ENCODE data around the gene CREB3L4.
A peak's percentile ranks its signal among the peaks of the same experiment; 100 is the strongest.

The CREB3L4 gene

GRCh38 chr1:153957744-153958110 lies 10.0 kb upstream of the CREB3L4 start:
- Histone ChIP-seq H3K9ac (ENCODE audit: low read length) (peak overlapping the region; percentile 91), H3K4me1 (ENCODE audit: control insufficient read depth, insufficient read depth, low read length) (peaks cover 15% of the 10 kb centered on the region), H3K36me3 (ENCODE audit: control insufficient read depth, insufficient read depth, low read length) (peaks cover 7% of the 10 kb centered on the region), H3K27ac (ENCODE audit: low read depth, low read length) (peak overlapping the region; percentile 89), H3K27me3 (ENCODE audit: control insufficient read depth, insufficient read depth, low read length) (no peaks in the 10 kb centered on the region), H3K4me3 (ENCODE audit: low read length) (peak overlapping the region; percentile 93)

- Histone ChIP-seq H3K4me1 (ENCODE audit: control insufficient read depth, insufficient read depth, low read length) (peaks cover 15% of the 10 kb centered on the region), H3K27me3 (ENCODE audit: control insufficient read depth, insufficient read depth, low read length) (no peaks in the 10 kb centered on the region), H3K9ac (ENCODE audit: low read length) (peak within 1 kb of the TSS; percentile 91), H3K36me3 (ENCODE audit: control insufficient read depth, insufficient read depth, low read length) (peaks cover 5% of the 10 kb centered on the region), H3K27ac (ENCODE audit: low read depth, low read length) (peak within 1 kb of the TSS; percentile 89), H3K4me3 (ENCODE audit: low read length) (peak within 1 kb of the TSS; percentile 93)
Observed at GRCh38 chr1:153958111-153958960, 9.4 kb upstream of the CREB3L4 start, which contains the start of gene CRTC2. CRTC2 (minus strand) TSS chr1:153958612; CDS start chr1:153958497, 115 bp downstream.

GRCh38 chr1:153958961-153959260 lies 8.8 kb upstream of the CREB3L4 start:
- Histone ChIP-seq H3K9ac (ENCODE audit: low read length) (no peak overlapping the region), H3K36me3 (ENCODE audit: control insufficient read depth, insufficient read depth, low read length) (peaks cover 4% of the 10 kb centered on the region), H3K4me3 (ENCODE audit: low read length) (peak overlapping the region; percentile 35), H3K27ac (ENCODE audit: low read depth, low read length) (peak overlapping the region; percentile 70), H3K4me1 (ENCODE audit: control insufficient read depth, insufficient read depth, low read length) (peaks cover 15% of the 10 kb centered on the region), H3K27me3 (ENCODE audit: control insufficient read depth, insufficient read depth, low read length) (no peaks in the 10 kb centered on the region)

- peaks cover 19% of the 10 kb centered on the region for H3K4me1 ChIP-seq (ENCODE audit: control insufficient read depth, insufficient read depth, low read length)
- H3K4me3 ChIP-seq (ENCODE audit: low read length), result no peak overlapping the region
- no peaks in the 10 kb centered on the region for H3K27me3 ChIP-seq (ENCODE audit: control insufficient read depth, insufficient read depth, low read length)
- peaks cover 4% of the 10 kb centered on the region for H3K36me3 ChIP-seq (ENCODE audit: control insufficient read depth, insufficient read depth, low read length)
- peak overlapping the region; percentile 70 for H3K27ac ChIP-seq (ENCODE audit: low read depth, low read length)
- no peak overlapping the region for H3K9ac ChIP-seq (ENCODE audit: low read length)
Observed at GRCh38 chr1:153959454-153959853, 8.2 kb upstream of the CREB3L4 start.

- H3K4me1 ChIP-seq (ENCODE audit: control insufficient read depth, insufficient read depth, low read length), result peaks cover 19% of the 10 kb centered on the region
Observed at GRCh38 chr1:153960206-153960605, 7.5 kb upstream of the CREB3L4 start.

GRCh38 chr1:153961421-153961820 lies 6.3 kb upstream of the CREB3L4 start:
- no peak overlapping the region for H3K27ac ChIP-seq (ENCODE audit: low read depth, low read length)
- H3K4me3 ChIP-seq (ENCODE audit: low read length), result no peak overlapping the region
- no peak overlapping the region for H3K9ac ChIP-seq (ENCODE audit: low read length)
- H3K4me1 ChIP-seq (ENCODE audit: control insufficient read depth, insufficient read depth, low read length), result peaks cover 20% of the 10 kb centered on the region
- no peaks in the 10 kb centered on the region for H3K27me3 ChIP-seq (ENCODE audit: control insufficient read depth, insufficient read depth, low read length)
- H3K36me3 ChIP-seq (ENCODE audit: control insufficient read depth, insufficient read depth, low read length), result peaks cover 4% of the 10 kb centered on the region

More at GRCh38 chr1:153960206-153960605, 7.5 kb upstream of the CREB3L4 start:
- peaks cover 4% of the 10 kb centered on the region for H3K36me3 ChIP-seq (ENCODE audit: control insufficient read depth, insufficient read depth, low read length)
- no peak overlapping the region for H3K27ac ChIP-seq (ENCODE audit: low read depth, low read length)
- H3K4me3 ChIP-seq (ENCODE audit: low read length), result no peak overlapping the region
- no peak overlapping the region for H3K9ac ChIP-seq (ENCODE audit: low read length)
- H3K27me3 ChIP-seq (ENCODE audit: control insufficient read depth, insufficient read depth, low read length), result no peaks in the 10 kb centered on the region

GRCh38 chr1:153962088-153963029 lies 5.3 kb upstream of the CREB3L4 start:
- Histone ChIP-seq H3K27ac (ENCODE audit: low read depth, low read length) (peak overlapping the region; percentile 98), H3K9ac (ENCODE audit: low read length) (peak overlapping the region; percentile 74), H3K27me3 (ENCODE audit: control insufficient read depth, insufficient read depth, low read length) (no peaks in the 10 kb centered on the region), H3K4me3 (ENCODE audit: low read length) (peak overlapping the region; percentile 90), H3K4me1 (ENCODE audit: control insufficient read depth, insufficient read depth, low read length) (peaks cover 17% of the 10 kb centered on the region), H3K36me3 (ENCODE audit: control insufficient read depth, insufficient read depth, low read length) (peaks cover 4% of the 10 kb centered on the region)

GRCh38 chr1:153963030-153963849 lies 4.5 kb upstream of the CREB3L4 start, which contains the start of gene SLC39A1:
SLC39A1 (minus strand) TSS chr1:153963537; CDS start chr1:153962715, 822 bp downstream.
- Histone ChIP-seq H3K9ac (ENCODE audit: low read length) (peak within 1 kb of the TSS; percentile 74), H3K27ac (ENCODE audit: low read depth, low read length) (peak within 1 kb of the TSS; percentile 98), H3K27me3 (ENCODE audit: control insufficient read depth, insufficient read depth, low read length) (no peaks in the 10 kb centered on the region), H3K4me3 (ENCODE audit: low read length) (peak within 1 kb of the TSS; percentile 95), H3K36me3 (ENCODE audit: control insufficient read depth, insufficient read depth, low read length) (peaks cover 4% of the 10 kb centered on the region), H3K4me1 (ENCODE audit: control insufficient read depth, insufficient read depth, low read length) (peaks cover 18% of the 10 kb centered on the region)

- Histone ChIP-seq H3K9ac (ENCODE audit: low read length) (peak overlapping the region; percentile 39), H3K36me3 (ENCODE audit: control insufficient read depth, insufficient read depth, low read length) (peaks cover 4% of the 10 kb centered on the region), H3K4me3 (ENCODE audit: low read length) (peak overlapping the region; percentile 95), H3K4me1 (ENCODE audit: control insufficient read depth, insufficient read depth, low read length) (peaks cover 18% of the 10 kb centered on the region), H3K27me3 (ENCODE audit: control insufficient read depth, insufficient read depth, low read length) (no peaks in the 10 kb centered on the region), H3K27ac (ENCODE audit: low read depth, low read length) (peak overlapping the region; percentile 98)
Observed at GRCh38 chr1:153963850-153964331, 3.8 kb upstream of the CREB3L4 start.

- H3K27me3 ChIP-seq (ENCODE audit: control insufficient read depth, insufficient read depth, low read length), result no peaks in the 10 kb centered on the region
- H3K27ac ChIP-seq (ENCODE audit: low read depth, low read length), result peak overlapping the region; percentile 89
- H3K4me1 ChIP-seq (ENCODE audit: control insufficient read depth, insufficient read depth, low read length), result peaks cover 14% of the 10 kb centered on the region
- H3K4me3 ChIP-seq (ENCODE audit: low read length), result peak overlapping the region; percentile 71
- H3K9ac ChIP-seq (ENCODE audit: low read length), result peak overlapping the region; percentile 29
- peaks cover 2% of the 10 kb centered on the region for H3K36me3 ChIP-seq (ENCODE audit: control insufficient read depth, insufficient read depth, low read length)
Observed at GRCh38 chr1:153968000-153968363, 280 bp downstream of the CREB3L4 start.

GRCh38 chr1:153968408-153968807 lies 706 bp downstream of the CREB3L4 start:
- Histone ChIP-seq H3K36me3 (ENCODE audit: control insufficient read depth, insufficient read depth, low read length) (peaks cover 5% of the 10 kb centered on the region), H3K27me3 (ENCODE audit: control insufficient read depth, insufficient read depth, low read length) (no peaks in the 10 kb centered on the region), H3K27ac (ENCODE audit: low read depth, low read length) (peak overlapping the region; percentile 14), H3K4me1 (ENCODE audit: control insufficient read depth, insufficient read depth, low read length) (peaks cover 14% of the 10 kb centered on the region), H3K4me3 (ENCODE audit: low read length) (peak overlapping the region; percentile 71), H3K9ac (ENCODE audit: low read length) (peak overlapping the region; percentile 53)

Data from rectal smooth muscle tissue (tissue), 1 donor.